ENCODE data around the gene CES4A.

DNA sequence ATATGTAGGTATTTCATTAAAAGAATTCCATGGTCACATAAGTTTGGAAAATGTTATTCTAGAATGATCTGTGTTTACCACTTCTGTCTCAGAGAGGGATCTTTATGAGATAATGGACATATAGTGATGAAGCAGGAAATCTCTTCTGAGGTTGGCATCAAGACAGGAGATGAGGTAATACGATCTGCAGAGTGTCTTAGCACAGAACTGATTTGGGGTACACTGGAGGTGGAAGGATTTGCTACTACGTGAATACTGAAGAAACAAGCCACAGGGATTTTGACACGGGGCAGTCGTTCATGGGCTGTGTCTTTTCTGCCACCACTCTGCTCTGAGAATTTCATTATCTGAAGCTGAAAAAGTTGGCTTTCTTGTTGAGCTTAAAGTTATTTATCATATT is 46.1 kb downstream of the CES4A start:
- TF ChIP-seq CTCF (conservative IDR thresholded peaks at IDR 0.05 in 1 of 2, IDR thresholded peaks at IDR 0.05 in 1 of 2; ENCODE audit: extremely low read depth in 1 of 2, insufficient read depth in 1 of 2, low read depth in 1 of 2, low read length in 2 of 2) (no peak), EZH2 (IDR thresholded peaks at IDR 0.05; ENCODE audit: borderline replicate concordance, low read length) (no peak)
